Suprapubic skin (tissue), 4 donors: Measurements from ENCODE around the gene FAM167B.

ENCODE experiments used
- POLR2A ChIP-seq, 2 donors: fragments of 450-650 bp; IDR thresholded peaks; one replicate each; pipeline ENCODE4 v1.6.1; 2017; ENCODE audit warnings: antibody characterized with exemption in 2 of 2, mild to moderate bottlenecking in 2 of 2, moderate library complexity in 2 of 2
- POLR2AphosphoS5 ChIP-seq, 3 donors: sonication (generic); formaldehyde crosslinking; IDR thresholded peaks; one replicate each; pipeline ENCODE4 v1.6.1; 2017; ENCODE audit warnings: antibody characterized with exemption in 3 of 3

DNA sequence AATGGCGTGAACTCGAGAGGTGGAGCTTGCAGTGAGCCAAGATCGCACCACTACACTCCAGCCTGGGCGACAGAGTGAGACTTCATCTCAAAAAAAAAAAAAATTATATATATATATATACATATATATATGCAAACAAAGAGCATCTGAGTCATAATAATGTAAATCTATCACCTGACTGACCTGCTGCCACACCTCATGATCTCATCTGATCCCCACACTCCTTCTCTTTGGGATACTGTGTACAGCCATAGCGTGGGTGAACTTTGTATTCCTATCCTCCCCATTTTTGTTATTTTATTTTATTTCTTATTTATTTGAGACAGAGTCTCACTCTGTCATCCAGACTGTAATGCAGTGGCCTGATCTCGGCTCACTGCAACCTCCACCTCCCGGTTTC is 42.2 kb downstream of the FAM167B start:
- TF ChIP-seq POLR2A (IDR thresholded peaks at IDR 0.05) (no peak), POLR2AphosphoS5 (IDR thresholded peaks at IDR 0.05) (no peak)
